Central memory CD8-positive, alpha-beta T cell (primary cell): ENCODE data around the gene GP2.

Source experiments
- ATAC-seq: fragments of 150-1000 bp; cut with Tn5 transposase; replicated peaks from 2 replicates; pipeline ENCODE4 v1.10.0; 2022; ENCODE audit warnings: mild to moderate bottlenecking, moderate FRiP score, moderate number of reproducible peaks; ENCODE audit not compliant: poor library complexity, severe bottlenecking; ENCODE audit errors: extremely low read depth
- DNase-seq, 2 donors: peaks; one replicate each; pipeline ENCODE4 v3.0.0; 2021; ENCODE audit warnings: low spot score in 2 of 2
- H3K27ac Mint-ChIP-seq: one replicate; pipeline ENCODE4 v1.8.0; 2022; ENCODE audit warnings: low read depth, mild to moderate bottlenecking, moderate library complexity, mixed read lengths
- H3K27me3 Mint-ChIP-seq: one replicate; pipeline ENCODE4 v1.8.0; 2022; ENCODE audit warnings: mixed read lengths
- H3K36me3 Mint-ChIP-seq: one replicate; pipeline ENCODE4 v1.8.0; 2022; ENCODE audit warnings: mild to moderate bottlenecking, moderate library complexity, mixed read lengths; ENCODE audit not compliant: insufficient read depth
- H3K4me1 Mint-ChIP-seq: one replicate; pipeline ENCODE4 v1.8.0; 2022; ENCODE audit warnings: mixed read lengths
- H3K4me3 Mint-ChIP-seq: one replicate; pipeline ENCODE4 v1.8.0; 2022; ENCODE audit warnings: mild to moderate bottlenecking, moderate library complexity, mixed read lengths
- H3K9me3 Mint-ChIP-seq: one replicate; pipeline ENCODE4 v1.8.0; 2022; ENCODE audit warnings: mixed read lengths

The GP2 gene

GRCh38 chr16:20344611-20345010 lies 17.3 kb upstream of the GP2 start:
- Mint-ChIP-seq H3K27me3 (no peaks in the 10 kb centered on the region), H3K27ac (no peak overlapping the region), H3K36me3 (no peaks in the 10 kb centered on the region), H3K9me3 (no peaks in the 10 kb centered on the region), H3K4me3 (no peak overlapping the region), H3K4me1 (no peaks in the 10 kb centered on the region)
- DNase-seq = no peak
- ATAC-seq = no peak

- no peaks in the 10 kb centered on the region for H3K4me1 Mint-ChIP-seq
- H3K9me3 Mint-ChIP-seq = no peaks in the 10 kb centered on the region
- H3K36me3 Mint-ChIP-seq = no peaks in the 10 kb centered on the region
- H3K27me3 Mint-ChIP-seq = peaks cover 12% of the 10 kb centered on the region
- H3K27ac Mint-ChIP-seq = no peak overlapping the region
- DNase-seq (no peak), ATAC-seq (no peak)
- H3K4me3 Mint-ChIP-seq = no peak overlapping the region
Observed at GRCh38 chr16:20339744-20340143, 12.4 kb upstream of the GP2 start.

- DNase-seq (no peak), ATAC-seq (no peak)
- no peak overlapping the region for H3K4me3 Mint-ChIP-seq
- no peaks in the 10 kb centered on the region for H3K36me3 Mint-ChIP-seq
- peaks cover 12% of the 10 kb centered on the region for H3K27me3 Mint-ChIP-seq
- no peaks in the 10 kb centered on the region for H3K9me3 Mint-ChIP-seq
- no peaks in the 10 kb centered on the region for H3K4me1 Mint-ChIP-seq
- H3K27ac Mint-ChIP-seq = no peak overlapping the region
Observed at GRCh38 chr16:20336955-20337354, 9.6 kb upstream of the GP2 start.

- H3K4me3 Mint-ChIP-seq = no peak overlapping the region
- peaks cover under 1% of the 10 kb centered on the region for H3K9me3 Mint-ChIP-seq
- H3K36me3 Mint-ChIP-seq = no peaks in the 10 kb centered on the region
- peaks cover 12% of the 10 kb centered on the region for H3K27me3 Mint-ChIP-seq
- H3K27ac Mint-ChIP-seq = no peak overlapping the region
- DNase-seq = no peak
- no peaks in the 10 kb centered on the region for H3K4me1 Mint-ChIP-seq
- no peak for ATAC-seq
Observed at GRCh38 chr16:20334396-20334795, 7.1 kb upstream of the GP2 start.

GRCh38 chr16:20333120-20333519 lies 5.8 kb upstream of the GP2 start:
- no peaks in the 10 kb centered on the region for H3K36me3 Mint-ChIP-seq
- no peak overlapping the region for H3K27ac Mint-ChIP-seq
- H3K27me3 Mint-ChIP-seq = peaks cover 9% of the 10 kb centered on the region
- H3K4me3 Mint-ChIP-seq = no peak overlapping the region
- H3K4me1 Mint-ChIP-seq = no peaks in the 10 kb centered on the region
- ATAC-seq (no peak), DNase-seq (no peak)
- peaks cover 5% of the 10 kb centered on the region for H3K9me3 Mint-ChIP-seq

- no peak overlapping the region for H3K4me3 Mint-ChIP-seq
- DNase-seq = no peak
- no peaks in the 10 kb centered on the region for H3K36me3 Mint-ChIP-seq
- H3K27me3 Mint-ChIP-seq = peaks cover 2% of the 10 kb centered on the region
- no peaks in the 10 kb centered on the region for H3K4me1 Mint-ChIP-seq
- H3K27ac Mint-ChIP-seq = no peak overlapping the region
- ATAC-seq = no peak
- peaks cover 5% of the 10 kb centered on the region for H3K9me3 Mint-ChIP-seq
Observed at GRCh38 chr16:20332411-20332810, 5.1 kb upstream of the GP2 start.

- no peak overlapping the region for H3K4me3 Mint-ChIP-seq
- DNase-seq (no peak), ATAC-seq (no peak)
- no peaks in the 10 kb centered on the region for H3K36me3 Mint-ChIP-seq
- no peaks in the 10 kb centered on the region for H3K4me1 Mint-ChIP-seq
- no peaks in the 10 kb centered on the region for H3K27me3 Mint-ChIP-seq
- H3K27ac Mint-ChIP-seq = no peak overlapping the region
- H3K9me3 Mint-ChIP-seq = peaks cover 5% of the 10 kb centered on the region
Observed at GRCh38 chr16:20331635-20332034, 4.3 kb upstream of the GP2 start.

- Mint-ChIP-seq H3K4me1 (no peaks in the 10 kb centered on the region), H3K9me3 (peaks cover 5% of the 10 kb centered on the region), H3K36me3 (no peaks in the 10 kb centered on the region), H3K4me3 (no peak overlapping the region), H3K27me3 (no peaks in the 10 kb centered on the region), H3K27ac (no peak overlapping the region)
- no peak for ATAC-seq
- DNase-seq = no peak
Observed at GRCh38 chr16:20329392-20330138, 2.3 kb upstream of the GP2 start.

GRCh38 chr16:20326321-20326720 lies 992 bp downstream of the GP2 start:
- DNase-seq (no peak), ATAC-seq (no peak)
- Mint-ChIP-seq H3K27ac (no peak overlapping the region), H3K4me1 (no peaks in the 10 kb centered on the region), H3K9me3 (peaks cover 5% of the 10 kb centered on the region), H3K27me3 (no peaks in the 10 kb centered on the region), H3K36me3 (no peaks in the 10 kb centered on the region), H3K4me3 (no peak overlapping the region)

- Mint-ChIP-seq H3K4me1 (no peaks in the 10 kb centered on the region), H3K27me3 (no peaks in the 10 kb centered on the region), H3K4me3 (no peak overlapping the region), H3K27ac (no peak overlapping the region), H3K9me3 (peaks cover 5% of the 10 kb centered on the region), H3K36me3 (no peaks in the 10 kb centered on the region)
- ATAC-seq (no peak), DNase-seq (no peak)
Observed at GRCh38 chr16:20325005-20325404, 2.3 kb downstream of the GP2 start.

- no peak overlapping the region for H3K4me3 Mint-ChIP-seq
- H3K36me3 Mint-ChIP-seq = no peaks in the 10 kb centered on the region
Observed at GRCh38 chr16:20323591-20324117, 3.7 kb downstream of the GP2 start.

GRCh38 chr16:20322696-20323095 lies 4.6 kb downstream of the GP2 start:
- DNase-seq = no peak
- no peaks in the 10 kb centered on the region for H3K27me3 Mint-ChIP-seq
- no peak overlapping the region for H3K27ac Mint-ChIP-seq
- H3K36me3 Mint-ChIP-seq = no peaks in the 10 kb centered on the region
- no peak overlapping the region for H3K4me3 Mint-ChIP-seq
- H3K4me1 Mint-ChIP-seq = no peaks in the 10 kb centered on the region
- H3K9me3 Mint-ChIP-seq = no peaks in the 10 kb centered on the region
- no peak for ATAC-seq

More at GRCh38 chr16:20323591-20324117, 3.7 kb downstream of the GP2 start:
- Mint-ChIP-seq H3K9me3 (no peaks in the 10 kb centered on the region), H3K4me1 (no peaks in the 10 kb centered on the region), H3K27ac (no peak overlapping the region), H3K27me3 (no peaks in the 10 kb centered on the region)
- DNase-seq (no peak), ATAC-seq (no peak)

- no peak for ATAC-seq
- Mint-ChIP-seq H3K27ac (no peak overlapping the region), H3K9me3 (no peaks in the 10 kb centered on the region), H3K4me1 (no peaks in the 10 kb centered on the region), H3K36me3 (no peaks in the 10 kb centered on the region), H3K4me3 (no peak overlapping the region), H3K27me3 (no peaks in the 10 kb centered on the region)
- no peak for DNase-seq
Observed at GRCh38 chr16:20321671-20322070, 5.6 kb downstream of the GP2 start.
